PC-3 (cell line): ENCODE data around the gene SLC25A23. TPM values are rescaled to one million over a fixed set of nuclear protein-coding genes. Genes with fewer than 3 reads are reported as not detected.

Source experiments
- ATAC-seq: fragments of 200-7000 bp; cut with Tn5 transposase; 2 replicates; pipeline ENCODE4 v1.9.1; 2020; ENCODE audit warnings: mild to moderate bottlenecking, moderate library complexity
- BruUV-seq: library from RNA; stranded (reverse); fragments of 400-500 nt; replicated peaks from 2 replicates; lab custom pipeline; 2021; lab: Mats Ljungman, UMichigan
- CTCF ChIA-PET: fragments of 300-600 bp; sonication (Branson Sonifier 250); formaldehyde crosslinking; loops from one replicate; lab custom pipeline; 2022; ENCODE audit warnings: antibody characterized with exemption; lab: Charles Lee
- POLR2A ChIA-PET: fragments of 300-600 bp; sonication (Branson Sonifier 250); formaldehyde crosslinking; loops from one replicate; lab custom pipeline; 2022; ENCODE audit warnings: antibody characterized with exemption; ENCODE audit not compliant: unreplicated experiment; lab: Charles Lee
- DNase-seq: peaks from one replicate; pipeline ENCODE4 v3.0.0-alpha.2; 2015
- H2AFZ ChIP-seq: fragments of 300-600 bp; sonication (generic); 2 replicates; pipeline ENCODE4 v1.6.0; 2016; ENCODE audit warnings: antibody characterized with exemption, low read length
- H3F3A ChIP-seq: fragments of 300-600 bp; sonication (generic); one replicate; pipeline ENCODE4 v1.6.0; 2017; ENCODE audit warnings: antibody characterized with exemption, low read length, control low read depth, mild to moderate bottlenecking; ENCODE audit not compliant: unreplicated experiment
- H3K27ac ChIP-seq: fragments of 300-600 bp; sonication (generic); 2 replicates; pipeline ENCODE4 v1.5.1; 2016; ENCODE audit warnings: mild to moderate bottlenecking, low read length
- H3K27me3 ChIP-seq: fragments of 300-600 bp; sonication (generic); 2 replicates; pipeline ENCODE4 v1.6.1; 2016; ENCODE audit warnings: low read length, mixed read lengths
- H3K36me3 ChIP-seq: fragments of 300-600 bp; sonication (generic); 2 replicates; pipeline ENCODE4 v1.6.1; 2016; ENCODE audit warnings: low read depth, mixed run types, low read length, mixed read lengths
- H3K4me1 ChIP-seq: fragments of 300-600 bp; sonication (generic); 2 replicates; pipeline ENCODE4 v1.5.1; 2016; ENCODE audit warnings: low read length; ENCODE audit not compliant: insufficient read depth
- H3K4me2 ChIP-seq: fragments of 300-600 bp; sonication (generic); 2 replicates; pipeline ENCODE4 v1.6.0; 2016; ENCODE audit warnings: low read length
- H3K4me3 ChIP-seq: fragments of 300-600 bp; sonication (generic); 2 replicates; pipeline ENCODE4 v1.5.1; 2016; ENCODE audit warnings: mild to moderate bottlenecking, low read length, mixed read lengths
- H3K79me2 ChIP-seq: fragments of 300-600 bp; sonication (generic); 2 replicates; pipeline ENCODE4 v1.6.1; 2017; ENCODE audit warnings: low read length, mixed read lengths
- H3K9ac ChIP-seq: fragments of 300-600 bp; sonication (generic); 2 replicates; pipeline ENCODE4 v1.6.0; 2016; ENCODE audit warnings: mild to moderate bottlenecking, low read length
- H3K9me2 ChIP-seq: fragments of 300-600 bp; sonication (generic); replicated peaks from 2 replicates; pipeline ENCODE4 v1.6.1; 2016; ENCODE audit warnings: mixed run types, low read length, mixed read lengths
- H3K9me3 ChIP-seq: fragments of 300-600 bp; sonication (generic); 2 replicates; pipeline ENCODE4 v1.6.1; 2016; ENCODE audit warnings: low read length, mixed read lengths
- H4K20me1 ChIP-seq: fragments of 300-600 bp; sonication (generic); 2 replicates; pipeline ENCODE4 v1.6.1; 2016; ENCODE audit warnings: low read length, mixed read lengths
- CTCF ChIP-seq: fragments of 300-600 bp; sonication (generic); conservative IDR thresholded peaks from 2 replicates; pipeline ENCODE4 v1.5.1; 2017; ENCODE audit warnings: antibody characterized with exemption, low read depth, mild to moderate bottlenecking, low read length
- EZH2 ChIP-seq: fragments of 300-600 bp; sonication (generic); IDR thresholded peaks from one replicate; pipeline ENCODE4 v1.6.1; 2017; ENCODE audit warnings: antibody characterized with exemption, mild to moderate bottlenecking, low read length; ENCODE audit not compliant: unreplicated experiment
- EZH2phosphoT487 ChIP-seq: fragments of 300-600 bp; sonication (generic); IDR thresholded peaks from 2 replicates; pipeline ENCODE4 v1.6.1; 2018; ENCODE audit warnings: mild to moderate bottlenecking, antibody characterized with exemption, low read length, borderline replicate concordance
- intact Hi-C: fragments of 100-400 bp; cut with micrococcal nuclease; formaldehyde crosslinking; loops from 2 replicates; pipeline ENCODE4 v1.9.0; 2023
- total RNA-seq: library from RNA; depleted of rRNA; stranded (reverse); fragments of >200 nt; gene quantifications from 2 replicates; pipeline ENCODE4 v1.2.3, GENCODE V29; 2014

SLC25A23 gene
- total RNA-seq, 1 experiment from 2014 or later: 61.4 TPM

- no peaks in the 10 kb centered on the region for H3K9me2 ChIP-seq
- H4K20me1 ChIP-seq: peaks cover 52% of the 10 kb centered on the region
- H3K4me3 ChIP-seq: peak overlapping the region; percentile 82
- no peak overlapping the region; the same call in 1 of the 2 replicates for H3K27ac ChIP-seq
- intact Hi-C loops: no loop called here
- TSS peak; percentile 45 for BruUV-seq
- H3K9ac ChIP-seq: peak overlapping the region; percentile 92
- DNase-seq (peak; percentile 50), ATAC-seq (no peak)
- peak overlapping the region; percentile 98 for H3K4me2 ChIP-seq
- POLR2A ChIA-PET: no interaction called here
- TF ChIP-seq EZH2 (no peak), EZH2phosphoT487 (no peak), CTCF (no peak)
- peaks cover 53% of the 10 kb centered on the region for H3K79me2 ChIP-seq
- no peak overlapping the region for H2AFZ ChIP-seq
- CTCF ChIA-PET: no interaction called here
- H3F3A ChIP-seq: no peaks in the 10 kb centered on the region
- peaks cover 39% of the 10 kb centered on the region for H3K36me3 ChIP-seq
- no peaks in the 10 kb centered on the region for H3K9me3 ChIP-seq
- H3K27me3 ChIP-seq: no peaks in the 10 kb centered on the region
- peaks cover 17% of the 10 kb centered on the region; the same call in 1 of the 2 replicates for H3K4me1 ChIP-seq
These were observed 35.9 kb downstream of the SLC25A23 start for GRCh38 chr19:6423499-6424194.

- H3K9me3 ChIP-seq: no peaks in the 10 kb centered on the region
- no TSS peak for BruUV-seq
- H4K20me1 ChIP-seq: peaks cover 61% of the 10 kb centered on the region
- H2AFZ ChIP-seq: no peak overlapping the region
- no peak overlapping the region for H3K4me3 ChIP-seq
- intact Hi-C loops: no loop called here
- TF ChIP-seq EZH2: no peak
- DNase-seq (no peak), ATAC-seq (no peak)
- POLR2A ChIA-PET: no interaction called here
- CTCF ChIA-PET: interaction anchor here (0.5 kb wide), 1 partner anchor 648 kb away, joined by 3 read pairs; the partner anchor contains the start of gene ZNF557
- no peak overlapping the region for H3K27ac ChIP-seq
- H3K79me2 ChIP-seq: peaks cover 53% of the 10 kb centered on the region
- peaks cover 17% of the 10 kb centered on the region; the same call in 1 of the 2 replicates for H3K4me1 ChIP-seq
- H3K36me3 ChIP-seq: peaks cover 62% of the 10 kb centered on the region
- no peaks in the 10 kb centered on the region for H3F3A ChIP-seq
- H3K9ac ChIP-seq: no peak overlapping the region
- H3K9me2 ChIP-seq: no peaks in the 10 kb centered on the region
- no peak overlapping the region for H3K4me2 ChIP-seq
- H3K27me3 ChIP-seq: no peaks in the 10 kb centered on the region
These were observed 38.2 kb downstream of the SLC25A23 start for GRCh38 chr19:6421075-6422014.

- CTCF ChIA-PET: no interaction called here
These were observed 41.0 kb downstream of the SLC25A23 start for GRCh38 chr19:6418562-6418932.

More at GRCh38 chr19:6418562-6418932, 41.0 kb downstream of the SLC25A23 start:
- Histone ChIP-seq H4K20me1 (peaks cover 56% of the 10 kb centered on the region), H3K27ac (no peak overlapping the region), H3K4me2 (no peak overlapping the region), H3K9me2 (no peaks in the 10 kb centered on the region), H3K36me3 (peaks cover 85% of the 10 kb centered on the region), H2AFZ (no peak overlapping the region), H3K9me3 (no peaks in the 10 kb centered on the region), H3K4me1 (peaks cover 12% of the 10 kb centered on the region; the same call in 1 of the 2 replicates), H3F3A (no peaks in the 10 kb centered on the region), H3K9ac (no peak overlapping the region), H3K27me3 (no peaks in the 10 kb centered on the region), H3K79me2 (peaks cover 47% of the 10 kb centered on the region), H3K4me3 (no peak overlapping the region)
- intact Hi-C loops: no loop called here
- TF ChIP-seq CTCF (no peak), EZH2 (no peak), EZH2phosphoT487 (no peak)
- POLR2A ChIA-PET: no interaction called here
- no peak for ATAC-seq
- no TSS peak for BruUV-seq
- DNase-seq: no peak
